ENCODE measurements around the gene LIPI.

DNA sequence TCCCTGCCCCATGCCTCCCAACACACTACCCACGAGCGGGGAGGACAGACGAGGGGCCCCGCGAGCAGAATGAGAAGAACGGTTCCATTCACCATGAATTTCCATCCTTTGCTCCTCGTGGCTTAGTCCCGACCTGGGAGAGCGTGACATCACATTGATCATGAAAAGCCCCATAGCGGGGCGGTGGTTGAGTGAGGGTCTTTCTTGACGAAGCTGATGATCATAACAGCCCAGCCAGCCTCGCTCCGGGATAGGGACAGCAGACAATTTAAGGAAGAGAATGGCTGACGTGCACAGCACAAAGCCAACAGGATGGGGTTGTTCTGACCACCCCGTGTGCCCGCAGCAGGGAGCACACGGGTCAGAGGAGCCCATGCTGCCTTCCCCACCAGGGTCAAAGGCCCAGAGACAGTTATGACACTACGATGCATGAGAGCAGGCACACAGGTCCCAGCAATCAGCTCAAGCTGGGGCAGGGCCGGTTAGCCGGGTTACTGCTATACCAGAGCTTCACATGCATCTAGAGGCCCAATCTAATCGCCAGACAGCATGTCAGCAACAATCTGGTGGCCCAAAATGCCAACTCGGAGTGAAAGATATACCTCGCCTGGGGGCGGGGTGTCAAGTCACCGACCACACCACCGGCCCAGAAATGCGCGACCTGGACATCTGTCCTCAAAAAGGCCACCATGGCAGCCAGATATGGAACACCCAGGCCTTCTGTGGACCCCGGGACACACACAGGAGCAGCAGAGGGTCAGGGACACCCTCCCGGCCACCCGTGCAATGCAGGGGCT is 135.2 kb downstream of the LIPI start:
- TF ChIP-seq CTCF (IDR thresholded peaks at IDR 0.05) (no peak), POLR2A (IDR thresholded peaks at IDR 0.05) (no peak), POLR2AphosphoS5 (IDR thresholded peaks at IDR 0.05) (no peak), EP300 (IDR thresholded peaks at IDR 0.05) (no peak)

Data from upper lobe of left lung (tissue), 4 donors.